SK-N-SH treated with all-trans-retinoic acid at 6 μM for 48 hours (cell line): ENCODE measurements around the gene TDRD15.

Experiments used
- ATAC-seq: fragments of 200-7000 bp; cut with Tn5 transposase; 3 replicates; pipeline ENCODE4 v1.9.1; 2020; ENCODE audit warnings: mild to moderate bottlenecking, moderate library complexity
- ARNTL ChIP-seq: fragments of 450-650 bp; formaldehyde crosslinking; IDR thresholded peaks from 2 replicates; pipeline ENCODE4 v1.5.0; 2020; ENCODE audit warnings: low read depth, mild to moderate bottlenecking, moderate library complexity, borderline replicate concordance
- BACH2 ChIP-seq: fragments of 250-450 bp; sonication (Bioruptor Pico); IDR thresholded peaks from 2 replicates; pipeline ENCODE4 v1.9.0; 2021; ENCODE audit warnings: mild to moderate bottlenecking, borderline replicate concordance
- CREB5 ChIP-seq: fragments of 250-450 bp; sonication (Bioruptor Pico); IDR thresholded peaks from 2 replicates; pipeline ENCODE4 v1.5.1; 2020; ENCODE audit warnings: low read depth, mild to moderate bottlenecking, moderate library complexity
- CSDC2 ChIP-seq: fragments of 250-450 bp; sonication (Bioruptor Pico); IDR thresholded peaks from 2 replicates; pipeline ENCODE4 v1.5.0; 2020; ENCODE audit warnings: mild to moderate bottlenecking, moderate library complexity
- CSRNP3 ChIP-seq: fragments of 250-450 bp; sonication (Bioruptor Pico); IDR thresholded peaks from 2 replicates; pipeline ENCODE4 v1.5.1; 2021; ENCODE audit warnings: mild to moderate bottlenecking, moderate library complexity
- ESRRG ChIP-seq: fragments of 250-450 bp; sonication (Bioruptor Pico); IDR thresholded peaks from 2 replicates; pipeline ENCODE4 v1.6.1; 2021; ENCODE audit warnings: mild to moderate bottlenecking
- GLIS3 ChIP-seq: fragments of 250-450 bp; sonication (Bioruptor Pico); IDR thresholded peaks from 2 replicates; pipeline ENCODE4 v1.5.0; 2020; ENCODE audit warnings: mild to moderate bottlenecking, moderate library complexity
- ISL1 ChIP-seq: fragments of 250-450 bp; sonication (Bioruptor Pico); IDR thresholded peaks from 2 replicates; pipeline ENCODE4 v2.1.2; 2022; ENCODE audit warnings: mild to moderate bottlenecking, moderate library complexity
- OSR1 ChIP-seq: fragments of 250-450 bp; sonication (Bioruptor Pico); IDR thresholded peaks from 2 replicates; pipeline ENCODE4 v1.8.0; 2022; ENCODE audit warnings: moderate library complexity, mild to moderate bottlenecking, inconsistent platforms
- PATZ1 ChIP-seq: fragments of 250-450 bp; sonication (Bioruptor Pico); IDR thresholded peaks from 2 replicates; pipeline ENCODE4 v1.8.0; 2020; ENCODE audit warnings: mild to moderate bottlenecking, moderate library complexity, borderline replicate concordance
- POU6F1 ChIP-seq: fragments of 250-450 bp; sonication (Bioruptor Pico); IDR thresholded peaks from 2 replicates; pipeline ENCODE4 v1.8.0; 2021; ENCODE audit warnings: low read depth, mild to moderate bottlenecking, moderate library complexity, borderline replicate concordance
- PPARA ChIP-seq: fragments of 250-450 bp; sonication (Bioruptor Pico); IDR thresholded peaks from 2 replicates; pipeline ENCODE4 v1.5.0; 2020; ENCODE audit warnings: mild to moderate bottlenecking, borderline replicate concordance
- RARB ChIP-seq: fragments of 250-450 bp; sonication (Bioruptor Pico); IDR thresholded peaks from 2 replicates; pipeline ENCODE4 v1.8.0; 2021; ENCODE audit warnings: mild to moderate bottlenecking, moderate library complexity
- SNAI2 ChIP-seq: fragments of 250-450 bp; sonication (Bioruptor Pico); IDR thresholded peaks from 2 replicates; pipeline ENCODE4 v1.5.0; 2020; ENCODE audit warnings: mild to moderate bottlenecking, moderate library complexity
- TCF4 ChIP-seq: fragments of 250-450 bp; sonication (Bioruptor Pico); IDR thresholded peaks from 2 replicates; pipeline ENCODE4 v1.8.0; 2021; ENCODE audit warnings: mild to moderate bottlenecking, moderate library complexity, borderline replicate concordance
- TOX ChIP-seq: fragments of 250-450 bp; sonication (Bioruptor Pico); IDR thresholded peaks from 2 replicates; pipeline ENCODE4 v1.8.0; 2021; ENCODE audit warnings: mild to moderate bottlenecking, moderate library complexity, borderline replicate concordance
- TSHZ2 ChIP-seq: fragments of 250-450 bp; sonication (Bioruptor Pico); IDR thresholded peaks from 2 replicates; pipeline ENCODE4 v1.5.0; 2020; ENCODE audit warnings: mild to moderate bottlenecking, moderate library complexity
- ZC3H10 ChIP-seq: fragments of 250-450 bp; sonication (Bioruptor Pico); IDR thresholded peaks from 2 replicates; pipeline ENCODE4 v1.5.1; 2021; ENCODE audit warnings: mild to moderate bottlenecking, moderate library complexity
- ZFP3 ChIP-seq: fragments of 250-450 bp; sonication (Bioruptor Pico); IDR thresholded peaks from 2 replicates; pipeline ENCODE4 v1.5.0; 2020; ENCODE audit warnings: mild to moderate bottlenecking, moderate library complexity
- ZFP30 ChIP-seq: fragments of 450-650 bp; formaldehyde crosslinking; IDR thresholded peaks from 2 replicates; pipeline ENCODE4 v1.5.0; 2022; ENCODE audit warnings: mild to moderate bottlenecking, moderate library complexity
- ZNF565 ChIP-seq: fragments of 450-650 bp; formaldehyde crosslinking; conservative IDR thresholded peaks from 2 replicates; pipeline ENCODE4 v1.5.0; 2020; ENCODE audit warnings: low read depth, mild to moderate bottlenecking, moderate library complexity
- ZNF70 ChIP-seq: fragments of 450-650 bp; formaldehyde crosslinking; IDR thresholded peaks from 2 replicates; pipeline ENCODE4 v1.5.0; 2020; ENCODE audit warnings: mild to moderate bottlenecking, moderate library complexity
- ZNF8 ChIP-seq: fragments of 450-650 bp; formaldehyde crosslinking; IDR thresholded peaks from 2 replicates; pipeline ENCODE4 v1.5.0; 2020; ENCODE audit warnings: mild to moderate bottlenecking, moderate library complexity

Gene TDRD15

GRCh38 chr2:21092308-21092869 lies 31.4 kb upstream of the TDRD15 start:
- TF ChIP-seq ZFP30 (no peak), PATZ1 (CRISPR knock-in tag) (no peak), TOX (CRISPR knock-in tag) (no peak), ESRRG (CRISPR knock-in tag) (no peak), CSRNP3 (no peak), BACH2 (CRISPR knock-in tag) (no peak), SNAI2 (CRISPR knock-in tag) (no peak), ZNF565 (CRISPR knock-in tag) (no peak), ZC3H10 (no peak), ZNF8 (no peak), ZNF70 (CRISPR knock-in tag) (no peak), GLIS3 (CRISPR knock-in tag) (no peak), POU6F1 (CRISPR knock-in tag) (no peak), TCF4 (no peak), OSR1 (CRISPR knock-in tag) (no peak), ZFP3 (CRISPR knock-in tag) (no peak), CREB5 (no peak)
- no peak for ATAC-seq

GRCh38 chr2:21095178-21095577 lies 28.6 kb upstream of the TDRD15 start:
- TF ChIP-seq ZFP3 (CRISPR knock-in tag) (no peak), SNAI2 (CRISPR knock-in tag) (no peak), RARB (CRISPR knock-in tag) (no peak), ZC3H10 (no peak), PPARA (CRISPR knock-in tag) (no peak), TCF4 (no peak), POU6F1 (CRISPR knock-in tag) (no peak), ZNF8 (no peak), GLIS3 (CRISPR knock-in tag) (no peak), ESRRG (CRISPR knock-in tag) (no peak), CSDC2 (CRISPR knock-in tag) (no peak), TSHZ2 (CRISPR knock-in tag) (no peak), ISL1 (CRISPR knock-in tag) (no peak), ZNF565 (CRISPR knock-in tag) (no peak), CREB5 (no peak), CSRNP3 (no peak), ARNTL (CRISPR knock-in tag) (no peak), OSR1 (CRISPR knock-in tag) (no peak)
- ATAC-seq, result no peak
